Effector CD8-positive, alpha-beta T cell (primary cell): ENCODE measurements around the gene LAMA4.

Source experiments
- DNase-seq: peaks from one replicate; lab custom pipeline; 2025; lab: John Stamatoyannopoulos, UW

LAMA4 gene

DNA sequence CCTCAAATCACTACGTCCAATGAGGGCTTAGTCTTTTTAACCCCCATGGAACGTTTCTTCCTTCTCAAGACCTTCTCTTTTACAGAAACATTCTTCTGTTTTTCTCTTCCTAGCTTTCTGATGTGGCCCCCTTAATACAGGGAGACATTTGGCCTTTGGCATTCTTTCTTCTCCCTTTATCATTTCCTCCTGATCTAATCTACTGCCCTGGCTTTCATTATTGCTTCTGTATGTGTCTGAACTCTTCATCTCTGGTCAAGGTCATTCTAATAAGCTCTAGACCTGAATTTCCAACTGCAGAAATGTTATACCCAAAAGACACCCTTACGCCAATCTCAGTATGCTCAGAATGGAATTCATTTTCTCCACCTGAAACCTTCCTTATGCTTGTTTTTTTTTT is 18.4 kb upstream of the LAMA4 start:
- no peak for DNase-seq

DNA sequence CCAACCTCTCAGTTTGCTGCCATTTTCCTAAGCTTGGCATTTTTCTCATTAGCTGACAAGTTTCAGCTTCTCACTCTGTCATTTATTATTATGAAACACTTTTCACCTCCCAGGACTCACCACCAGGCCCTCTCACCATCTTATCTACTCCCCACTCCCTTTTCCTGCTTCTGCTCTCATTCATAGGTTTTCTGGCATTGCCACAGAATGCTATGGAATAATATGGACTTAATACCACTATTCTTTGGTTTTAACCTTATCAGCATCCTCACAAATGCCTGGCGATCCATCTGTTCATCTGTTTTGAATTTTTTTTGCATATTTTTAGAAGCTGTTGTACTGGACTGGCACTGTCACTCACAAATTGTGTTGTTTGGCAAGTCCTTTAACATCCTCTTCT is 16.4 kb upstream of the LAMA4 start:
- DNase-seq = no peak

DNA sequence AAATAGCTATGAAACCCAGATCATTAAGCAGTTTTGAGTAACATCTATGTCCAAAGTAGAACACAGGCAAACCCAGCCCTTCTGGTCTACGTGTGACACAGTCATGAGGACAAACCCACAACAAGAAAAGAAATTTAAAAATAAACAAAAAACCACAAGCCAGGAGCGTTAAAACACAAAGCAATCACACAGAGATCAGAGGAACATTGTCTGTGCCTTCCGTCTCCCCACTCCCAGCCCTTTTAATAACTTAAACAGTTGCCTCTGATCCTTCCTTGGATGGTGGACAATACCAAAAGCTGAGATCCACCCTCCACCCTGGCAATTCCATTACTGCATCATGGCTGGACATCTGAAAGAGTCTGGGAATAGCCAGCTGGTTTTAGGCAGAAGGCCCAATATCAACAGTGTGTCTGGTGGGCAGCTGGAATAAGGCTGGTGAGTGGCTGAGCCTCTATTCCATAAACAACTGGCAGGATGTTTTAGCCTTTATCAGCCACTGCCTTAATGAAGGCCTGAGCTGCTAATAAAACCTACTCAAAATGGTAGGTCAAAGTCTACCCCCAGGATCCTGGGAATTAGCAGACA is 15.7 kb upstream of the LAMA4 start:
- no peak for DNase-seq

DNA sequence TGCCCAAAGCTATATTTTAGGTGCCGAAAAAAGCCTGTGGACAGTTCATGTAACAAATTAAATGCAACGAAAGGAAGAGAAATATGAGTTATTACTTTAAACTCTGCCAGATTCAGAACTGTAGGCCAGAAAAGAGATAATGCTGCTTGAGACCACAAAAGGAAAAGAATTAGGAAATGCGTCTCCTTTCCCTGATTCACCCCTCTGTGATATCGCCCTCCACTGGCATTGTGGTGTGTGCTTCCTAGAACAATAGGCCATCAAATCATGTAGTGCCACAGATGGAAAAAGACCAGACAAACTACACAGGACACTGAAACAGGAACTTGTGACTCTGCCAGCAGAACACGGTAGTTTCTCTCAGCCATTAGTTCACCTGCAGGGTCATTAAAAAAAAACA is 14.7 kb upstream of the LAMA4 start:
- DNase-seq = no peak

DNA sequence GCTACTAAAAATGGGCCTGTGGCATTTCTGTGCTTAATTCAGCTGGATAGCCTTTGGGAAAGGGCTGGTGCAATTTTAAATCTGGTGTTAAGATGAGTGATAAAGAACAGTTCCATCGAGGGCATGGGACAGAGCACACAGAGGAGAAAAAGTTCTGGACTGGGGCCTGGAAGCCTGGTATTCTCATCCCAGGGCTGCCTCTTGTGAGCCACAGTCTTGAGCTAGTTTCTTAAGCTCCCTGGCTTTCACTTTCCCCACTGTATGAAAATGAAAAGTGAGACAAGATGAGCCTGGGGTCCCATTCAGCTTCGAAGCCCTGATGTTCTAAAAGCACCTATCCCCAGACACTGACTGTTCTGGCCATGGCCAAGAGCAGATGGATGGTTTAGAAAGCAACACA is 14.3 kb upstream of the LAMA4 start:
- no peak for DNase-seq

DNA sequence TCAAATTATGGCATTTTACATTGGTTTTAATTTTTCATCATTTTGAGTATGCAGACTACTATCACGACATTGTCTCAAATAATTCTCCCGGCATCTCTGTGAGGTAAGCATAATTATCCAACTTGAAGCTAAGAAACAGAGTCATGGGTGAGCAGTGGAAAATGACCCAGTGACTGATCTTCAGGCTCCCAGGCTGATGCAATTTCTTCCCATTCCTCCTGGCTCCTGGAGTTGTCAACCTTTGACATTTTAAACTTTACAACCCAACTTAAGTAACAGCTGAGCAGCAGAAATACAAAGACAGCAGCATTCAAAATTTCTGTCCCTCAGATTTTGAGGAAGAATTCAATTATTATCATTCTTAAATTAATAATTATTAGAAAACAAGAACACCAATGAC is 13.7 kb upstream of the LAMA4 start:
- no peak for DNase-seq

DNA sequence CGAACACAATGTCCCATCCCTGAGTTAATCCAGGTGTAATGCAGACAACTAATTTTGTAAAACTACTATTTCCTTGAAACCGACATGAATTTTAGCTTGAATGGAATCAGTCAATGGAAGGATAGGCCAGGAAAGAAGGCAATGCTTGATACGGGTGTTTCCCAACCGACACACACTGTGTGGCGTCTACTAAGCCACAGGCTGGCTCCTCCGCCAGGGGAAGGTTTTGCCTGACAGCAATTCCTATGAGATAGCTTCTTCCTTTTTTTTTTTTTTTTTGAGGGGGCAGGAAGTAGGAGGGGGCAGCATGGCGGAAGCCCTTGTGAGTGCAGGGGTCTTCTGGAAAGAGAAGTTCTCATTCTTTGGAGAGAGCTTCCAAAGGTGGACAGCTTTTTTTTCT is 12.0 kb upstream of the LAMA4 start:
- no peak for DNase-seq

DNA sequence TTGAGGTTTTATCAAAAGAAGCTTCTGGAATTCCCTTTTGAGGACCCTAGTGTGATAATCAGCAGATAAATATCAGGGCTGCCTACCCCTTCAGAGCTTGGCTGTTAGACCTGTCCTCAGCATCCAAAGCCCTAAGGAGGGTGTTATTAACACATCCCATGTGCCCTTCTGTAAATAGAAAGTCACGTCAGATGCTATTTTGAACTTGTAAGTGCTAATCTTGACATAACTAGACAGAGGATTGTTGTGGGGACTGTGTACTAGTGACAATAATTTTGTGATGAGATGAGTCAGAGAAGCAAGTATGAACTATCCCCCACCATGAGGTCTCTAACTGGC is 4.9 kb upstream of the LAMA4 start:
- DNase-seq = no peak

DNA sequence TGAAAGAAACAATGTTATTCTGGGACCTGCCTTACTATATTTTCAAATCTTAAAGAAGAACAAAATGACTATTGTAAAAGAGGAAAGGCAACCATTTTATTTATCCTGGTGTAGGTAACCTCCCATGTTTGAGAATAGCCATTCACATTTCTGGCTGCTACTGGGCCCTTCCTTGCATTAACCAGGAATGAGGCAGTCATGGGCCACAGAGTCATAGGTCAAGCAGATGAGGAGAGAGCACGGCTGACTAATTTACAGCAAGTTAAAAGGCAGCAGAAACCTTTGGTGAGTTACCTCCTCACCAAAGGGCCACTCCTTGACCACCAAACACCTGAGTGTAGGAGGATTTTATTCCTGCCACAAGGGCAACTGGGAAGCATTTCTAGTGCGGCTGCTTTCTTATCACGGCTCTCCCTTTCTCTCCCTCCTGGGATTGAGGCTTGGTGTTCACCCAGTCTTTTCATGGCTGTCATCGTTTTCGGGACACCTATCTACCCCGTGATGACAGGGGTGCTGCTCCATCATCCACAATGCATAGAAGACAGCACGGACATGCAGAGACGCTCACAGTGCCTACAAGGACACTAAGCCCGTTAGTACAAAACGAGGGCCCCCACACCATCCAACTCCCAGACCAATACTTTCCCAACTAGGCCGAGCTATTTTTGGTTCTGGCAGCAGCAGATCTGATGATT is 4.4 kb upstream of the LAMA4 start:
- DNase-seq = no peak

DNA sequence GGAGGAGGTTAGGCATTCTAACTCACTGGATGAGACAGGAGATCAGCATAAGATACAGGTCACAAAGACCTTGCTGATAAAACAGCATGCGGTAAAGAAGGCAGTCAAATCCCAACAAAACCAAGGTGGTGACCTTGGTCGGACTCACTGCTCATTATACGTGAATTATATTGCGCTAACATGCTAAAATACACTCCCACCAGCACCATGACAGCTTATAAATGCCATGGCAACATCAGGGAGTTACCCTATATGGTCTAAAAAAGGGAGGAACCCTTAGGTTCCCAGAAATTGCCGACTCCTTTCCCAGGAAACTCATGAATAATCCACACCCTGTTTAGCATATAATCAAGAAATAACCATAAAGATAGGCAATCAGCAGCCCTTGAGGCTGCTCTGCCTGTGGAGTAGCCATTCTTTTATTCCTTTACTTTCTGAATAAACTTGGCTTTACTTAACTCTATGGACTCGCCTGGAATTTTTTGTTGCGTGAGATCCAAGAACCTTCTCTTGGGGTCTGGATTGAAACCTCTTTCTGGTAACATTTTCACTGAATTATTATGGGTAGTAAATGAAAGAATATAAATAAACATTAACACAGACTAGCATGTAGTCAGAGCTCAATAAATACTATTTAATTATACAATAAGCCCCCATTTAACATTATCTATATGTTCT is 3.0 kb upstream of the LAMA4 start:
- no peak for DNase-seq

DNA sequence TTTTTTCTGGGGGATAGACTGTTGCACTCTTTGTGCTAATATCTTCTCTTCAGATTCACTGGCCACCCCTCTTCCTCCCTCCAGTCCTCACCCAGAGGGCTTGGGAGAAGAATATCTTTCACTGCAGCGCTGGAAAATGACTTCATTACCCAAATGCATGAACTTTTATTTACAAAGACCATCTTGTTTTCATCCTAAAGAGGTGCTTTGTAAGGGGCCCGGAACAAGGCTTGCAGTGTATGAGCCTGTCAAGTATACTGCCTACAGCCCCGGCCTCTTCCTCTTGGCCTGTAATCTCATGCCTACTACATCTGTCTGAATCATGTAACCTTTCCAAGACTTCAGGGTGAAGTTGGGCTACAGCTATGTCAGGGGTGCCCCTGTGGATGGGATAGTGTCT is 554 bp upstream of the LAMA4 start:
- DNase-seq = no peak

DNA sequence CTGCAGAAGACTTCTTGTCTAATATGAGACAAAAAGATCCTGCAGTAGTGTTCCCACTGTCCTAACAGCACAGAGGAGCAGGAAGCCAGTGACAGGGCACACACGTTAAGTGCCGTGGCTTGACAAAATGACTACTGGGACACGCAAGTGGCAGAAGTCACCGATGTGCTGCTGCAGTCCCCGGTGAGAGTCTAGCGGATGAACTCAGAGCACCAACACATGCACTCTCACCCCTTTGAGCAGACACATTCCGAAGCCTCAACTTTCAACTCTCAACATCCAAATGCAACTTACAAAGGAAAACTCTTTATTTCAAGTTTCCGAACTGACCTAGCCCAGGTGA is 898 bp downstream of the LAMA4 start:
- DNase-seq = no peak

DNA sequence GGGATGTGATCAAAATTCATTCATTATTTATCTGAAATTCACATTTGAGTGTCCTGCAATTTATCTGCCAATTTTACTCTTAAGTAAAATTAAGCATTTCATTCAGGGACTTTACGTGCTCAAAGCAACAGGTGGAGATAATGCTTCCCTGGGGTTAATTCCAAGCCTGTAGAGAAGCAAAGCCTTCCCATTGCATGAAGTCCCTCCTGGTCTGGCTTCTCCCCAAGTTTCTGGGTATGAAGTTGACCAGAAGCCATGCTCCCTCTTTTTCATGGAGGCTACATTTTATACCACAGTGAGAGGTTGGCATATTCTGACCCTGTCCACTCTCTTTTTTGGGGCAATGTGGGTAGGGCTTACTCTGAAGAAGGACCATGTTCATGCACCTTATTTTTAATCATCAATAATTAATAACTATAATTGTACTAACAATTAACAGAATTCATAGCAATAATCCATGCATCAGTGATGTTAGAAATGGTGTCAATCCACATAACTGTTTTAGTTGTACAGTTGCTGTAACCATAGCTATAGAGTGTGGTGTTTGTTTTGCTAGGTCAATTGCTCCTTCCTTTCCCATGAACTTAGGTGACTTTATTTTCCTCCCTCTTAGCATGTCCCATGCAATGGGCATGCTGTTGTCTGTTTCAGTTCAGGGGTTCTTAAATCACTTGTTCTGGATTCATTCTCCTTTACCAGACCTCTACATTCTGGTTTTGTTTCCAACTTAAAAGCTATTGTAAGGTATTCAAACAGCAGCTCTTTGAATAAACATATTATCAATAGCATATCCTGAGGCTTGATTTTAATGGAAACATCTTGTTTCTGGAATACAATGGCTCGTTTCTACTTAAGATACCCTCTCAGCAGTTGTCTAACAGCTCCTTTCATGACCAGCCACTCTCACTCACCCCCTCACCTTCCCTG is 1.5 kb downstream of the LAMA4 start:
- DNase-seq = no peak

DNA sequence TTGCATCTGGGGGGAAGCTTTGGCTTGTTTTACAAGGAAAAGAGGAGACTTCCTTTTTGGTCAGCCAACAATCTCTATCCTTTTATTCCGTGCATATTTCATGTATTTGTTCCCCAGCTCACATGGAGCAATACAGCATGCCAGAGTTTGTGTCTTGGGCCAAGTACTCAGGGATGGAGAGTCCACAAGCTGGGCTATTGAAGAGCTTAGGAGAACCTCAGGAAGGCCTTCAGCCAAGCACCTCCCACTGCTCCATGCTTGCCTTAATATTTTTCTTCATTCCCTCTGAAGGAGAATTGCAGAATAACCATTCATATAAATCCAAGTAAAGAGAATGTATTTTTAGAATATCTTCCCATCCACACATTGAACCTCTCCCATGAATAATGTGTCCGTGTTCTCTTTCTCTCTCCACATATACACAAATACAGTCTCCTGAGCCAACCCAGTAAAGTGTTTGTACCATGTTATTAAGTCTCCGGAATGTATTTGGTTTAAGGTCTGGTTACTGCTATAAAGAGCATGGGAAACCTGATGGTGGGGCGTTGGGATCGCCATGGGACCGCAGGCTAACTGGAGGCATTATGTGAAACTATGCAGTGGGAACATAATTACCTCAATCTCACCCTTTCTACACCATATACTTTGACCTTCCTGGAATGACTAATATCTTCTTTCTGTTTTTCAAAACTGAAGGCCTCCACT is 3.0 kb downstream of the LAMA4 start:
- DNase-seq = no peak

DNA sequence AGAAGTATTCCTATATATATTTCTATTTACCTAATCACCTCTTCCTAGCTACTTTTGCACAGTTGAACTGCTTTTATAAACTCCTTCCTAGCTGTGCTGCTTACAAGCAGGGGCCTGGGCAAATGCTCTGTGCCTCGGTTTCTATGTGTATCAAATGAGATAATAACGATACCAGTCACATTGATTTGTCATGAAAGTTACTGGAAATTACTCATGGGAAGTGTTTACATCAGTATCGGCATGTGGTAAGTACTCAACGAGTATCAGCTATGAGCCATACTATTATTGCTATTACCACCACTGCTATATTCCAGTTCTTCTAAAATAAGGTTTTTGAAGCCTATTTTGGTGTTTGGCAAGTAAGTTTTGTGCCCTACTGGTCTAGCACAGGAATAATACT is 4.9 kb downstream of the LAMA4 start:
- no peak for DNase-seq

DNA sequence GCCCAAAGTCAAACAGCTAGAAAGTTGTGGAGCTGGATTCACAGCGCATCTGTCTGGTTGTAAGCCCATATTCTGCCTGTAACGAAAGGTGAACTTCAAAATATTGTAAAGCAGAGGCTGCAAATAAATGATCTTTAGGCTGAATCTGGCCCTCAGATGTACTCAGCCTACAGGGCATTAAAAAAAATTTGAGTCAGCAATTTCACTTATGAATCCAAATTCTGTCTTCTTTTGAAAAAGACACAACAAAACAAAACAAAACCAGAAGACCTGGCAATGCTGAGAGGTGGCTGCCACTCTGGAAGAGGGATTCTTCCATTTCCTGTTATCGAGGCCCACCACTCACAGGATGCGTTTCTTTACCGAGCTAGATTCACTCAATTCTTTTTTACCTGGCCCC is 7.1 kb downstream of the LAMA4 start:
- DNase-seq = no peak

DNA sequence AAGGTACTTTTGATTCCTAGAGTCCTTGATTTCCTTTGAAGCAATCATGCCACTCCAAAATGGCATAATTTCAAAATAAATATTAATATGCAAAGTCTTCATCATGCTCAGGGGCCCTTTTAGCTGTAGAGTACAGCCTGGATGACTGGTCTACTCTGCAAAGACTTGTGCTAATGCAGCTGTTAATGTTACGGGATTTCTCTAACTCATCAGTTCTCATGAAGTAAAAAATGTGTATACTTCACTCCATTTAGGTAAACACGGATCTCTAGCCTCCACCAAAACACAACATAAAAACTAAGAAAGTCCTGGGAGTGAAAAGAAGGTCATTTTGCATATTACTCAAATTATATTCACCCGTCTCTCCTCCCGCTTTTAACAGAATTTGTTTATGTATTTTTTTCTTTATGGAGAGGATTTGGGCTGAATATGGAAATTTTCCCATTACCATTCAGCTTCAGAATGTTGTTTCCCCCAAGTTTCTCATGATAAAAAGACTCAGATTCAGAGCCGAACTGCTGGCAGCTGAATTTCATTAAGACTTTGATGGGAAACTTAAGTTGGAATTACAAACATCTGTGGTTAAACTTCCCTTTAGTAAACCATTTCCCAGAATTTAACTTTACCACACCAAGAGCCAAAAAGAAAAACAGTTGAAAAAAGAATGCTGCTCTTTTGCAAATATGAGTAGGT is 8.7 kb downstream of the LAMA4 start:
- DNase-seq = no peak

DNA sequence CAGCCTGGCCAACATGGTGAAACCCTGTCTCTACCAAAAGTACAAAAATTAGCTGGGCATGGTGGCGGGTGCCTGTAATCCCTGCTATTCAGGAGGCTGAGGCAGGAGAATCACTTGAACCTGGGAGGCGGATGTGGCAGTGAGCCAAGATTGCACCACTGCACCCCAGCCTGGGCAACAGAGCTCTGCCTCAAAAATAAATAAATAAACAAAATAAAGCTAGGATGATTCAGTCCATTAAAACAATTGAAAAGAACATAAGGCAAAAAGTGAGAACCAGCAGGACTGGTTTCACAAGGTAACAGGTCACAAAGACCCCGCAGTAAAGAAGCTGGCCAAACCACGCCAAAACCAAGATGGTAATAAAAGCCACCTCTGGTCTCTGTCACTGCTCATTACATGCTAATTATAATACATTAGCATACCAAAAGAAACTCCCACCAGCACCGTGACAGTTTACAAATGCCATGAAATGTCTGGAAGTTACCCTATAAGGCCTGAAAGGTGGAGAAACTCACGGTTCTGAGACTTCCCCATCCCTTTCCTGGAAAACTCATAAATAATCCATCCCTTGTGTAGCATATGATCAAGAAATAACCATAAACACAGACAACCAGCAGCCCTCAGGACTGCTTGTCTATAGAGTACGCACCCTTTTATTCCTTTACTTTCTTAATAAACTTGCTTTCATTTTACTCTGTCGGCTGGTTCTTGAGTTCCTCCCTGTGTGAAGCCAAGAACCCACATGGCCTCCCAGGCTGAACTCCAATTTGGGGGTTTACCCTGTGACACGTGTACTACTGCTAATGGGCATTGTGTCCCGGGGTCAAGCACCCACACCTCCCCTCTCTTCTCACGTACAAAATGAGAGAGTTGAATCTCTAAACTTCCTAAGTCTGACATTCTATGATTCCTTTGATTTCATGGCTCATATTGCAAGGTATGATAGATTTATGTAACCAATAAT is 10.2 kb downstream of the LAMA4 start:
- DNase-seq = no peak

DNA sequence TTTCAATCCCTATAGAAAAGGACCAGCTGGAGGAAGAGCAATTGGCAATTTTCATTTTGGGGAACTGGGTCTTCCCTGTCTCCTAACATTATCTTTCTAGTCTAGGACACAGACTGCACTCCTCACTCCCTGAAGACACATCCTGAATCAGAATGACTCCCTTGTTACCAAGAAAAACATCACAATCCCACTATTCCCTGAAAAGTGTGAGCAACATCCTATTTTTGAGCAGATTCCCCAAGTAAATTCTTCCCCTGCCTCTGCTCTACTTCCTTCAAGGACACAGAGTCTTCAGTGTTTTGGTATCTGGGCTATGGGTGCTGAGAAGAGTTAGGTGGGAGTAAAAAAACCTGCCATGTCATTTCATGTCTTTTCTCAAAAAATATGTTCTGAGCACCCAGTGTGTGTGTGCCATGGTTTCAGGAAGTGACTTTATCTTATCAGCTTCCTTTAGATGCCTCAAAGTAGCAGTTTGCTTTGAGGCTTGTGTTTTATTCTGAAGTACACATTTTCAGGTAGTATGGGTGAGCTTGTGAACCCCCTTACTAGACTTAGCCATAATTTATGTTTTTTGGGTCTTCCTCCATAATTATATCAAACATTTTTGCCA is 12.4 kb downstream of the LAMA4 start:
- DNase-seq = no peak

DNA sequence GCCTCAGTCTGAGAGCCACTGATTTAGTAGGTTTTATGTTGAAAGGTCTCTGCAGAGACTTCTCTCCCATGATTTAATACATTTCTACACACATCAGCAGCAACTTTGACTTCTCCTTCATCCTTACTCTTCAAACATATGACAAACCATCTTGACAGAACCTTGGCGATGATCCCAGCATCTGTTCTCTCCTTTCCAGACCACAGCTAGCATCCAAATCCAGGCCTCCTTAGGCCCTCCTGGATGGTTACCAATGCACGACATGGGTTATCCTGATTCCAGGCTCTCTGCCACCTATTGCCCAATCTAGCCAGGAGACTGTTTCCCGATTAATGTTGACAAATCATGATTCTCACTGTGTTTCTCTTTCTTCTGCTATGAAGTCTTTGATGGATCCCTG is 16.8 kb downstream of the LAMA4 start:
- no peak for DNase-seq
